ENCODE data around the gene C1orf185.
"Not testable (repeated sequence)": the region's sequence is repeated elsewhere in the genome, so short reads cannot be mapped to it uniquely, and the experiment has no call there.

Gene C1orf185

DNA sequence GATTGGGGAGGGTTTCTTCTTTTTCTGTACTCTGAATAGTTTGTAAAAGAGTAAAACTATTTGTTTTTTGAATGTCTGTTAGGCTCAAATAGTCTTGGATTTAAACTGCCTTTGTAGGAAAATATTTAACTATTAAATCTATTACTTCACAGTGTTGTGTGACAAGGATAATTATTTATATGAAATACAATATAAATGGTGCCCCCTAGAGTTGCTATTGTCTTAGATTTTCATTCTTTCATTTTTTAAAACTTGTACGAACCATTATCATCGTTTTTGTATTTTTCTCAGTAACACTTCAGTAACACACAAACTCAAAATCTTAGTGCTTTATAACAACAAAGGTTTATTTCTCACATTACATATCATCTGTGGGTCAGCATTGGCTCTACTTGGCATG is 37.4 kb downstream of the C1orf185 start:
- no peak for DNase-seq

DNA sequence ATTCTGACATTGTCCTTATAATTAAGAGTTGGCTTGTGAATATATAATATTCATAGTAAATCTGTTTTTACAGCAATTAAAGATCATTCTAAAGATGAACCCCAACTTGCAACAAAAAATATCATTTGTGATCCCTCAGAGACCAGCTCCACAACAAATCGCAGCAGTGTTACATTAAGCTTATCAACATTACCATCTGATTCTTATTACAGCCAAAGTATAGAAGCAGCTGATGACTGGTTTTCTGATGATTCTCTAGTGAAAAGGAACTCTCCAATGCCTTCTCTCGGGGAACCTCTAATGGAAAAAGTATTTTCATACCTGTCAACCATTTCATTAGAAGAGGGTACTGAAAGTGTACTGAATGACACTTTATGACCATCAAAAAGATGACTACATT is 45.4 kb downstream of the C1orf185 start:
- no peak for DNase-seq

DNA sequence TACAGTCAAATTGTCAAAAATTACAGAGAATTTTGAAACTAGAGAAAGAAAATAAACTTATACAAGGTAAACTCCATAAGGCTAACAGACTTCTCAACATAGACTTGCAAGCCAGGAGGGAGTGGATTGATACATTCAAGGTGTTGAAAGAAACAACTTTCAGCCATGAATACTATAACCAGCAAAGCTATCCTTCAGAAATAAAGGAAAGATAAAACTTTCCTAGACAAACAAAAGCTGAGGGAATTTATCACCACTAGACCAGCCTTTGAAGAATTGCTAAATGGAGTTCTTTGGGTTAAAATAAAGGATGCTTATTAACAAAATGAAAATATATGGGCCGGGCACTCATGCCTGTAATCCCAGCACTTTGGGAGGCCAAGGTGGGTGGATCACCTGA is 52.7 kb downstream of the C1orf185 start:
- no peak for DNase-seq

DNA sequence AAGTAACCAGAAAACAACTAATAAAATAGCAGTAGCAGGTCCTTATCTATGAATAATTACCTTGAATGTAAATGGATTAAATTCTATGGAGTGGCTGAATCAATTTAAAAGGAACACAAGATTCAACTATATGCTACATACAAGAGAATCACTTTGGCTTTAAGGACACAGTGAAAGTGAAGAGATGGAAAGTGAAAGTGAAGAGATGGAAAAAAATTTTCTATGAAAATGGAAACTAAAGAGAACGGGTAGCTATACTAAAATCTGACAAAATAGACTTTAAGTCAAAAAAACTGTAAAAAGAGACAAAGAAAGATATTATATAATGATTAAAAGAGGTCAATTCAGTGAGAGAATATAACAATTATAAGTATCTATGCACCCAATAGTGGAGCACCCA is 54.7 kb downstream of the C1orf185 start:
- DNase-seq, result no peak

DNA sequence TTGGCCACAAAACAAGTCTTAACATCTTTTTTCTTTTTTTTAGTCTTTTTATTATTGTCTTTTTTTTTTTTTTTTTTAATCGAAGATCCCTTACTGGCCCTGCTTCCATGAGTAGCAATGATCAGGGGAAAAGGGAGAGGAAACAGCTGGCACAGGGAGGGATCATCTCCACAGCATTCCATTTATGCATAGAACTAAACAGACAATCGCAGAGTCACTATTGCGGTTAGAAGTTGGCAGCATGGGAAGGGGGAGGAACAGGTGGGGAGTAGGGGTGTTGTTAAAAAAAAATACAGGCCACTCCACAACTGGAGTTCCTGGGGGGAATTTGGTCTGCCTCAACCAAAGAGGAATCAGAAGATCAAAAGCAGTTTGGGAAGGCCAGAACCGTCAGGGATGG is 55.4 kb downstream of the C1orf185 start:
- no peak for DNase-seq

DNA sequence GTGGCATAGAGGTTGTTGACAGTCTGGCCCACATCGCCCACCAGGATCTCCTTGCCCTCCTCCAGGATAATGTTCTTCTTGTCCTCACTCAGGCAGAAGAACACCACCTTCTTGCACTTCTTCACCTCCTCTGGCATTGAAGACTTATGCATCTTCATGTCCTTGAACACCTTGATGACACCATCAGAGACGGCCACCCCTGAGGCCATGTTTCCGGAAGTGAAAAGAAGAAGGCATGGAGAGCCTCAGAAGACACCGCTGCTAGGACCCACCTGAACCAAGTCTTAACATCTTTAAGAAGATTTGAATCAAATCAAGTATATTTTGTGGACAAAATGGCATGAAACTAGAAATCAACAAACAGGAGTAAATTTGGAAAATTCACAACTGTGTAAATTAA is 56.2 kb downstream of the C1orf185 start:
- DNase-seq, result no peak

DNA sequence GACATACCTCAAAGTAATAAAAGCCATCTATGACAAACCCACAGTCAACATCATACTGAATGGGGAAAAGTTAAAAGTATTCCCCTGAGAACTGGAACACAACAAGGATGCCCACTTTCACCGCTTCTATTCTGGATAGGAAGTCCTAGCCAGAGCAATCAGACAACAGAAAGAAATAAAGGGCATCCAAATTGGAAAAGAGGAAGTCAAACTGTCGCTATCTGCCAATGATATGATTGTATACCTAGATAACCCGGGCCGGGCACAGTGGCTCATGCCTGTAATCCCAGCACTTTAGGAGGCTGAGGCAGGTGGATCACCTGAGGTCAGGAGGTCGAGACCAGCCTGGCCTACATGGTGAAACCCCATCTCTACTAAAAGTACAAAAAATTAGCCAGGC is 60.5 kb downstream of the C1orf185 start:
- DNase-seq, result not testable (repeated sequence)

DNA sequence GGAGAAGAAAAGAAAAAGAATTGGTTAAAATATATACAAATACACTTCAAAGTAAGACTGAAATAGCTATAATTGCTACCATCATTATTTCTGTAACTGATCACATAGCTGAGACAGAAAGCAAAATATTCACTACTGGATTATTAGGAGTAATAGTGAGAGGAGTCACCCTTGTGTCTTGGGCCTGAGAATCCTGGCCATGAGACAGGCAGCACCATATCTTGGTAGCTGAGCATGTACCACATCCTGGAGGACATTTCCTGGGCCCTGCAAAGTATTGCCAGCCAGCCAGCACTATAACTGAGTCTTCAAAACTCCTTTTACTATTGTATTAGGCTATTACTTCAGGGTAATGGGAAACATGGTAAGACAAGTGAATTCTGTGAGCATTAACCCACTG is 63.5 kb downstream of the C1orf185 start:
- DNase-seq, result no peak

DNA sequence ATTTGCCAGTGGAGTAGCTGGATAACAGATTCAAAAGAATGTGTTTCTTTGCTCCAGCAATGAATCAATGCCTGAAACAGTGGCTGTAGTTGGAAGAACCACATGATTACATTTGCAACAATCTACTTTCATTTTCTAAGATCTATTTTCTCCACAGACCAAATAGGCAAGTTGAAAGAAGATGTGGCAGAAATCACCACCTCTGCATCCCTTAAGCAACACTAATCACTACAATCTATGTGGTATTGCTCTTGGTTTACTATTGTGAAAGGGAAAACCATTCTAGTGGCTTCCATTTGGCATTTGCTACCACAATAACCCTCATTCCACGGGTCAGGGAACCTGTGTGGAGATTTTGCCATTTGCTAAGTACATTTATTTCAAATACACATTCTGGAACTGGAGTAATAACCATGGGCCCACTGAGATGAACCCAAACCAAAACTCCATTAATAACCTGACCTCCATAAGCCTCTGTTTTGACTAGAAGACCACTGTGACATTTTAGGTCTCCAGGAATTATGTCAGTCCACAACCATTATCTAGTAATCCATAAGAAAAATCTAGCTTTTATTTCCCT is 66.3 kb downstream of the C1orf185 start:
- no peak for DNase-seq

DNA sequence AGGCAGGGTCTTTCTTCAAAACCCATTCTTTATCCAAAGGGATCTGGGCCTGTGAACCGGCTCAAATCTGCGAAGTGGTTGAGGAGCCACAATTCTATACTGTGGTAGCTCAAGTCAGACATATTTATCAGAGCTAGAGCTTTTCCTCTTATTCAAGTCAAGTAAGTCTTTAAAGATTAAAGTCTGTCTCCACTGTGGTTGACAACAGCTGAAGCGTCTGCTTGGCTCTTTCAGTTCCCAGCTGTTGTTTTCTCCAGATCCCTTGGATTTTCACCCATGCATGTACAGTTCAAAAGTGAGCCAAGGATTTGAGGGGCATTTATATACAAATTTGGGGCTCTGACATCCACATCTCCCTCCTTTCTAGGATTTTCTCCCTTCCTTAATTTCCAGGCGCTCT is 66.9 kb downstream of the C1orf185 start:
- DNase-seq, result no peak

DNA sequence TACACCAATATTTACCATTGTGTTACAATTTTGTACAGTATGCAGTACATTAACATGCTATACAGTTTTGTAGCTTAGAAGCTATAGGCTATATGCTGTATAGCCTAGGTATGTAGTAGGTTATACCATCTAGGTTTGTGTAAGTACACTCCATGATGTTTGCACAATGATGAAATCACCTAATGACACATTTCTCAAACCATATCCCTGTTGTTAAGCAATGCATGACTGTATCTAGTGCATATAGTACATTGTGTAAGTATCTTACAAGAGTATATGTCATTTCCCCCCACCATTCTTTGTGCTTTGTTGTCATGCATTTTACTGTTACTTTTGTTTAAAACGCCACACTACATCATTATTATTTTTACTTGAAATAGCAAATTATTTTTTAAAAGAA is 68.3 kb downstream of the C1orf185 start:
- DNase-seq, result no peak

DNA sequence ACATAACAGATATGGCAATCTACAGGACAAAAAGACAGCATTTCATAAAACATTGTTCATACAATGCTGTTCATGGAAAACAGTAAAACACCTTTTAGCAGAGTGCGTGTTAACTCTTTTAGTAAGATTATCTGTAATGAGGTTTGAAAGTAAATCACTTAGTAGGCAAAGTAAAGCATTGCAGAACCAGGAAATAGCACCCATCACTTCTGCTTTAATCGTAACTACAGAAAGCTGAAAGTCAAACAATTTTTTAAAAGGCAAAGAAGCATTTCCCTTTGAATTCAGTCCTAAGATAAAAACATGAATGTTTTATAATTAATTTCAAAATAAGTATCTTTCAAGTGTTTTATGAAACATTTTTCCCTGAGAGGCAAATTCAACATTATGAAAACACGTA is 70.8 kb downstream of the C1orf185 start:
- DNase-seq, result no peak

DNA sequence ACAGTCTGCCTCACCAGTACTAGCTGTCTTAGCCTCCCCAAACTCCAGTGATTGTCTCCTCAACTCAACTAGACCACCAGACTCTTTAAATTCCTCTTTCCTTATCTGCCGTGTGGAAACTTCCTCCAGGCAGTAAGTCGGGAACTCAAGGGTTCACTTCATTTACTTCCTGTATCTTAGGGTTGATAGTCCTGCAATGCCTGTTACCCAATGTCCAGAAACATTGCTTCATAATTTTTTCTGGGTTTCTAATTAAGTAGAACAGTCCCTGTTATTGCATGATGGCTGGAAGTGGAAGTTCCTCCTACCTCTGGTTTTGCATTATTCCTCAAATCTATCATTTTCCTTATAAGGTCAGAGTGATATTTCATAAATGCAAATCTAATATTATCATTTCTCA is 73.2 kb downstream of the C1orf185 start:
- no peak for DNase-seq

DNA sequence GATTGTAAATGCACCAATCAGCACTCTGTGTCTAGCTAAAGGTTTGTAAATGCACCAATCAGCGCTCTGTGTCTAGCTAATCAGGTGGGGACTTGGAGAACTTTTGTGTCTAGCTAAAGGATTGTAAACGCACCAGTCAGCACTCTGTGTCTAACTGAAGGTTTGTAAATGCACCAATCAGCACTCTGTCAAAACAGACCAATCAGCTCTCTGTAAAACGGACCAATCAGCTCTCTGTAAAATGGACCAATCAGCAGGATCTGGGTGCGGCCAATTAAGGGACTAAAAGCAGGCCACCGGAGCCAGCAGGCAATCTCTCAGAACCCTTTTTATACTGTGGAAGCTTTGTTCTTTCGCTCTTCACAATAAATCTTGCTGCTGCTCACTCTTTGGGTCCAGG is 76.0 kb downstream of the C1orf185 start:
- DNase-seq, result not testable (repeated sequence)

DNA sequence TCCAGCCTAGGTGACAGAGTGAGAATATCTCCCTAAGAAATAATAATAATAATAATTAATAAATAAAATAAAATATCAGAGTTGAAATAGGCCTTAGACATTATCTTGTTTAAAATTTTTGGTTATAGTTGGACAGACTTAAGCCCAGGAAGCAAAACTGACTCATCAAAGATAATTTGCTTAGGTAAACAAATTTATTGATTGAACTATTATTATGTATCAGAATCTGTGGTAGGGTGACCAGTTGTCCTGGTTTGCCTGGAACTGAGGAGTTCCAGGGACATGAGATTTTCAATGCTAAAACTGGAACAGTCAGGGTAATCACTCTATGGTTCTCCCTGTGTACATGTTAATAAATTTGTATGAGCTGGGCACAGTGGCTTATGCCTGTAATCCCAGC is 86.2 kb downstream of the C1orf185 start:
- no peak for DNase-seq

DNA sequence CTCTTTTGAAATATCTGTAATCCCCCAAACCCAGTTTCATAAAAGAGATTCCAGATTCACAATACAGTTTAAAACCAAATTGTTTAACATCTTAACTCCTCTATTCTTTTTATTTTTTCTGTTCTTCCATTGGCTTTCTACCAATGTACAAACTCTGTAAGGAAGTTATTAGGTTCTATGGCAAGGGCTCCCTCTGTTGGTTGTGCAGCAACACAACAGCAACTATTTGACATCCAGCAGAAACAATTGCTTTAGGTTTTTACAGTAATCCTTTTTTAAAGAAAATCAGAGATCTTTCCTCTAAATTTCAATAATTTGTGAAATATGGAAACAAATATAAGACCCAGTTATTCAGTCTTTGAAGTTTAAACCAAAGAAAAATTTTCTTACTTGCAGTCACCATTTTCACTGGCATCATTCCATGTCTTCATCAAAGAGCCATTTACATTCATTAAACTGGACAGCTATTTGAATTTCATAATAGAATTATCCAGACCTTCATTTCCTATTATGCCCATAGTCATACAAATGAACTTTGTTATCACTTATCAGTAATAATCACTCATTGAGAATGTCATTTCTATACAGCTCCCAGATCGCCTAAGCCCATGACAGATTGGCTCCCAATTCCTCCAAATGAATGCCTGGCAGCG is 87.5 kb downstream of the C1orf185 start:
- DNase-seq, result peak in 1 of 2 donors; percentile 63

DNA sequence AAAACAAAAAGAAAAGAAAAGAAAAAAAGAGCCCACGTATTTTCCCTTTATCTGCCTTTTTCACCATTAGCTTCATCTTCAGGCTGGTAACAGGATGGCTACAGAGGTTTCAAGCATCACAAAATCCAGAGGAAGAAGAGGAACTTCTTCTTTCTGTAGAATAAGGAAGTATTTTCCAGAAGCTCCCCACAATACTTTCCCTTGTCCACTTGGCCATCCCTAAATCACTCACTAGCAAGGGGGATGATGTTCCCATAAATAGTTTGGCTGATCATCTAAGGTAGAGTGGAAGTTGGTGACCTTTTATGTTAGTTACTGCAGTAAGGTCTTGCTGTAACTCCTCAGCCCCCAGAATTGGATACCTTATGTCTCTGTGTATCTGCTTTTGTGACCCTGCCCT is 88.9 kb downstream of the C1orf185 start:
- no peak for DNase-seq

DNA sequence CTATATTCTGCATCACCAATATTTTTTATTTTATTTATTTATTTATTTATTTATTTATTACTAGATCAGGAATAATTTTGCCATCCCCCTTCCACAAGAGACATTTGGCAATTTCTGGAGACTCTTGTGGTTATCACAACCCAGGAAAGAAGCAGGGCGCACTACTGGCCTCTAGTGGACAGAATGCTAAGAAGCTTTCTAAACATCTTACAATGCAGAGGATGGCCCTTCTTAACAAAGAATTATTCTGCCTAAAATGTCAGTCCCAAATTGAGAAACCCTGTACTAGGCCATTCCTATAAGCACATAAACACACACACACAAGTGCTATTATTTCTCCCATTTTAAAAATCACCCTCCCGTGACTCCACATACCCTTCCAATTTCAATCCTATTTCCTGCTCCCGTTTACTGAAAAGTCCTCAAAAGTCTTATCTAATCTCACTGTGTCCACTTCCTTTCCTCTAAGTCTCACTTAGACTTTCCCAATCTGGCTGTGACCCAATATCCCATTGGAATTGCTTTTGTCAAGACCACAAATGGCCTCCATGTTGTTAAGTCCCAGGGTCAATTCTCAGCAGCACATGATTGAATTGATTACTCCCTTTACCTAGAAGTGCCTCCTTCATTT is 90.3 kb downstream of the C1orf185 start:
- DNase-seq, result peak; percentile 35 to 46

DNA sequence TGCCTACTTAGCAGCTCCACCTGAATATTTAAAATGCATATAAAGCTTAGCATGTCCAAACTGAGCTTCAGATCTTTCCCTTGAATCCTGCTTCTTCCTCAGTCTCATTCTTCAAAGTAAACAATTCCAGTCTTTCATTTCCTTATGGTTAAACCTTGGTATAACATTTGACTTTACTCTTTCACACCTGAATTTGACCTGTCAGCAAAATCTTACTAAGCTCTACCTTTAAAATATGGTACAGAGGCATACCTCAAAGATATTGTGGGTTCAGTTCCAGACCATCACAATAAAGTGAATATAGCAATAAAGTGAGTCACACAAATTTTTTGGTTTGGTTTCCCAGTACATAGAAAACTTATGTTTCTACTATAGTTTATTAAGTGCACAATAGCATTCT is 91.5 kb downstream of the C1orf185 start:
- no peak for DNase-seq

Measured in hippocampal formation (tissue), 2 donors.